OCI-LY7 (cell line): ENCODE results near the gene CRX. TPM values are rescaled to one million over a fixed set of nuclear protein-coding genes. Genes with fewer than 3 reads are reported as not detected.
"Not testable (repeated sequence)": the region's sequence is repeated elsewhere in the genome, so short reads cannot be mapped to it uniquely, and the experiment has no call there.

Source experiments
- BruUV-seq: library from RNA; stranded (reverse); fragments of 400-500 nt; replicated peaks from 2 replicates; lab custom pipeline; 2021; lab: Mats Ljungman, UMichigan
- CTCF ChIA-PET: fragments of 300-600 bp; sonication (Branson Sonifier 250); formaldehyde crosslinking; loops from one replicate; lab custom pipeline; 2022; ENCODE audit warnings: antibody characterized with exemption; ENCODE audit not compliant: unreplicated experiment; lab: Charles Lee
- POLR2A ChIA-PET: fragments of 300-600 bp; sonication (Branson Sonifier 250); formaldehyde crosslinking; loops from one replicate; lab custom pipeline; 2022; ENCODE audit warnings: antibody characterized with exemption; lab: Charles Lee
- DNase-seq: peaks from one replicate; pipeline ENCODE4 v3.0.0-alpha.2; 2015; ENCODE audit warnings: low spot score
- H2AFZ ChIP-seq: fragments of 200-600 bp; sonication (generic), shearing (Covaris generic); 2 replicates; pipeline ENCODE4 v1.6.1; 2014; ENCODE audit warnings: mild to moderate bottlenecking, antibody characterized with exemption, low read length, moderate library complexity
- H3K27ac ChIP-seq: fragments of 200-600 bp; sonication (generic); 2 replicates; pipeline ENCODE4 v1.5.1; 2014; ENCODE audit warnings: mixed run types, low read depth, mild to moderate bottlenecking, moderate library complexity, low read length, inconsistent platforms; ENCODE audit not compliant: poor library complexity, severe bottlenecking
- H3K36me3 ChIP-seq: fragments of 200-600 bp; sonication (generic); 2 replicates; pipeline ENCODE4 v1.6.1; 2014; ENCODE audit warnings: mild to moderate bottlenecking, antibody characterized with exemption, low read length, moderate library complexity, mixed read lengths; ENCODE audit not compliant: insufficient read depth
- H3K4me1 ChIP-seq: fragments of 200-600 bp; sonication (generic); 2 replicates; pipeline ENCODE4 v1.5.1; 2014; ENCODE audit warnings: mild to moderate bottlenecking, low read length; ENCODE audit not compliant: insufficient read depth, poor library complexity, severe bottlenecking
- H3K4me2 ChIP-seq: fragments of 200-600 bp; sonication (generic); 2 replicates; pipeline ENCODE4 v1.6.1; 2014; ENCODE audit warnings: mild to moderate bottlenecking, low read length
- H3K4me3 ChIP-seq: fragments of 200-600 bp; sonication (generic); 2 replicates; pipeline ENCODE4 v1.5.1; 2014; ENCODE audit warnings: mild to moderate bottlenecking, low read depth, low read length; ENCODE audit not compliant: poor library complexity, severe bottlenecking
- H3K79me2 ChIP-seq: fragments of 200-600 bp; sonication (generic); 2 replicates; pipeline ENCODE4 v1.6.1; 2016; ENCODE audit warnings: low read depth, mild to moderate bottlenecking, low read length, moderate library complexity, mixed read lengths; ENCODE audit not compliant: insufficient read depth
- H3K9me2 ChIP-seq: fragments of 200-600 bp; sonication (generic); 2 replicates; pipeline ENCODE4 v1.6.1; 2016; ENCODE audit warnings: mild to moderate bottlenecking, low read length, mixed read lengths; ENCODE audit not compliant: insufficient read depth
- H3K9me3 ChIP-seq: fragments of 200-600 bp; sonication (generic); 2 replicates; pipeline ENCODE4 v1.6.1; 2014; ENCODE audit warnings: mild to moderate bottlenecking, mixed run types, low read length, mixed read lengths
- H4K20me1 ChIP-seq: fragments of 200-600 bp; sonication (generic); 2 replicates; pipeline ENCODE4 v1.6.1; 2014; ENCODE audit warnings: mild to moderate bottlenecking, antibody characterized with exemption, low read length, moderate library complexity, mixed read lengths; ENCODE audit not compliant: insufficient read depth
- EZH2phosphoT487 ChIP-seq: fragments of 200-600 bp; sonication (generic); IDR thresholded peaks from 2 replicates; pipeline ENCODE4 v1.6.1; 2018; ENCODE audit warnings: low read depth, borderline replicate concordance, mild to moderate bottlenecking, mixed run types, antibody characterized with exemption, low read length, moderate library complexity, mixed read lengths
- intact Hi-C: fragments of 100-400 bp; cut with micrococcal nuclease; formaldehyde crosslinking; loops from one replicate; pipeline ENCODE4 v1.10.0; 2022; ENCODE audit not compliant: unreplicated experiment
- total RNA-seq, 2 experiments: library from RNA; depleted of rRNA in 1 of 2; stranded (reverse); fragments of >200 nt in 1 of 2; shearing (Covaris generic) in 1 of 2; gene quantifications; 2 replicates each; pipeline ENCODE4 v1.2.3, GENCODE V29; 2014 to 2022
- TF ChIP-seq, protein P1 (sequence below): fragments of 200-600 bp; sonication (generic); conservative IDR thresholded peaks from 2 replicates; pipeline ENCODE4 v1.5.1; 2014; ENCODE audit warnings: mild to moderate bottlenecking, antibody characterized with exemption, low read length, moderate library complexity, mixed read lengths

Gene CRX
- total RNA-seq, 2 experiments from 2014 or later: not detected

DNA sequence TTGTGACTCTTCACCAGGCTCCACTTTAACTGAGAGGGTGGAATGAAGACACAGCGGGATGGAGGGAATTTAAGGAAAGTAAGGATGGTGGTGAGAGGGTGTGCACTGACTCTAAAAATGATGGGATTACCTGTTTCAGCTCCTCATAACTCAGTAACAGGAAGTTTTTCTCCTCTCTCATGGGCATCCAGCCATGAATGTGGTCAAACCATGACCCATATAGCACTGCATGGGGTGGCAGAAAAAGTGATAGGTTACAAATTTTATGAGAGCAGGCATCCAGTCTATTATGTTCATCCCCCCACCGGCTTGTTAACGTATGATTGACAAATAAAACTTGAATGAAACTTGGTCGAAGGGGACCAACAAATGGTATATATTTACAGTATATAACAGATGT lies 57.2 kb downstream of the CRX start:
- no TSS peak for BruUV-seq
- CTCF ChIA-PET: no interaction called here
- no peaks in the 10 kb centered on the region for H4K20me1 ChIP-seq

DNA sequence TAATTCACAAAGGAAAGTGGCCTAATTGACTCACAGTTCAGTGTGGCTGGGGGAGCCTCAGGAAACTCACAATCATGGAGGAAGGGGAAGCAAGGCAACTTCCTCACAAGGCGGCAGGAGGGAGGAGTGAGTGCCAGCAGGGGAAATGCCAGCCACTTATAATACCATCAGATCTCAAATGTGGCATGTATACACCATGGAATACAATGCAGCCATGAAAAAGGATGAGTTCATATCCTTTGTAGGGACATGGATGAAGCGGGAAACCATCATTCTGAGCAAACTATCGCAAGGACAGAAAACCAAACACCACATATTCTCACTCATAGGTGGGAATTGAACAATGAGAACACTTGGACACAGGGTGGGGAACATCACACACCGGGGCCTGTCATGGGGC lies 57.6 kb downstream of the CRX start:
- H3K4me2 ChIP-seq, H3K4me1 ChIP-seq, H4K20me1 ChIP-seq, H3K36me3 ChIP-seq, CTCF ChIA-PET, H3K9me3 ChIP-seq, H3K4me3 ChIP-seq, BruUV-seq, H3K79me2 ChIP-seq, H3K9me2 ChIP-seq, H2AFZ ChIP-seq, H3K27ac ChIP-seq, DNase-seq, intact Hi-C loops, POLR2A ChIA-PET: not testable (repeated sequence)

More for the DNA sequence above, 57.2 kb downstream of the CRX start:
- Histone ChIP-seq H3K36me3 (no peaks in the 10 kb centered on the region), H3K9me3 (no peaks in the 10 kb centered on the region), H3K4me2 (no peak overlapping the region), H2AFZ (no peak overlapping the region), H3K79me2 (no peaks in the 10 kb centered on the region), H3K9me2 (no peaks in the 10 kb centered on the region), H3K4me1 (no peaks in the 10 kb centered on the region), H3K27ac (no peak overlapping the region), H3K4me3 (no peak overlapping the region)
- POLR2A ChIA-PET: no interaction called here
- intact Hi-C loops: no loop called here
- DNase-seq: no peak
- no peak for TF ChIP-seq EZH2phosphoT487
- TF ChIP-seq, protein P1, sequence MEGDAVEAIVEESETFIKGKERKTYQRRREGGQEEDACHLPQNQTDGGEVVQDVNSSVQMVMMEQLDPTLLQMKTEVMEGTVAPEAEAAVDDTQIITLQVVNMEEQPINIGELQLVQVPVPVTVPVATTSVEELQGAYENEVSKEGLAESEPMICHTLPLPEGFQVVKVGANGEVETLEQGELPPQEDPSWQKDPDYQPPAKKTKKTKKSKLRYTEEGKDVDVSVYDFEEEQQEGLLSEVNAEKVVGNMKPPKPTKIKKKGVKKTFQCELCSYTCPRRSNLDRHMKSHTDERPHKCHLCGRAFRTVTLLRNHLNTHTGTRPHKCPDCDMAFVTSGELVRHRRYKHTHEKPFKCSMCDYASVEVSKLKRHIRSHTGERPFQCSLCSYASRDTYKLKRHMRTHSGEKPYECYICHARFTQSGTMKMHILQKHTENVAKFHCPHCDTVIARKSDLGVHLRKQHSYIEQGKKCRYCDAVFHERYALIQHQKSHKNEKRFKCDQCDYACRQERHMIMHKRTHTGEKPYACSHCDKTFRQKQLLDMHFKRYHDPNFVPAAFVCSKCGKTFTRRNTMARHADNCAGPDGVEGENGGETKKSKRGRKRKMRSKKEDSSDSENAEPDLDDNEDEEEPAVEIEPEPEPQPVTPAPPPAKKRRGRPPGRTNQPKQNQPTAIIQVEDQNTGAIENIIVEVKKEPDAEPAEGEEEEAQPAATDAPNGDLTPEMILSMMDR: no peak

DNA sequence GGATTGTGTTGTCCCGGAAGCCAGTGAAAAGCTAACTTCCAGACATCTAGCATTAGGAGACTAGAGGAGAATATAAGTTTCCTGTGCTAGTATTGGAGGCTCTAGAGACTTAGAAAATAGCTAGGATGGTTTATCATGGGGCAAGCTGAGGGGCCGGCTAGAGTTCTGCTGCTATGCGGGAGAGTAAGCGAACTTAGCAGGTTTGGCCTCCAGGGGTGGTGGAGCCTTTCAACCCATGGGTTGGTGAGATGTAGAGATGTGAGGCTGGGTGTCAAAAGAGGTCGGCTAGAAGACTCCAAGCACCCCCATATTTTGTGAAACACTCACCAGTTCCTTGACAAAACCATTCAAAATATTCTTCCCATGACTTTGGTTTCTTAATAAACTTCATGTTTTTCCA lies 60.0 kb downstream of the CRX start:
- Histone ChIP-seq H2AFZ (no peak overlapping the region), H3K36me3 (no peaks in the 10 kb centered on the region), H3K9me3 (no peaks in the 10 kb centered on the region), H3K4me3 (no peak overlapping the region), H3K9me2 (no peaks in the 10 kb centered on the region), H3K4me1 (no peaks in the 10 kb centered on the region), H4K20me1 (no peaks in the 10 kb centered on the region), H3K79me2 (no peaks in the 10 kb centered on the region), H3K4me2 (no peak overlapping the region), H3K27ac (no peak overlapping the region)
- DNase-seq: no peak
- intact Hi-C loops: no loop called here
- TF ChIP-seq EZH2phosphoT487: no peak
- TF ChIP-seq, protein P1: no peak
- POLR2A ChIA-PET: no interaction called here
- no TSS peak for BruUV-seq
- CTCF ChIA-PET: no interaction called here
